Endothelial cell of umbilical vein (primary cell): ENCODE measurements around the gene SOD3. TPM values are rescaled to one million over a fixed set of nuclear protein-coding genes. Genes with fewer than 3 reads are reported as not detected.

ENCODE experiments used
- BruUV-seq: library from RNA; stranded (reverse); fragments of 400-500 nt; replicated peaks from 2 replicates; lab custom pipeline; 2021; lab: Mats Ljungman, UMichigan
- CTCF ChIA-PET: fragments of 300-600, 350-600 bp; sonication (Branson Sonifier 250); formaldehyde crosslinking; loops from one replicate; lab custom pipeline; 2021; ENCODE audit warnings: antibody characterized with exemption, inconsistent platforms; lab: Charles Lee
- POLR2A ChIA-PET: fragments of 300-600, 350-600 bp; sonication (Branson Sonifier 250); formaldehyde crosslinking; loops from one replicate; lab custom pipeline; 2021; ENCODE audit warnings: antibody characterized with exemption, inconsistent platforms; lab: Charles Lee
- DNase-seq: peaks from one replicate; pipeline ENCODE4 v3.0.0-alpha.2; 2011; ENCODE audit warnings: low read depth, low spot score
- FAIRE-seq: peaks from 2 replicates; lab custom pipeline; 2011; peaks lifted over from hg19 to GRCh38; lab: Jason Lieb, UNC
- H2AFZ ChIP-seq: 2 replicates; pipeline ENCODE4 v1.6.0; 2012; ENCODE audit warnings: low read depth, low read length, control low read depth, inconsistent platforms
- H3K27ac ChIP-seq: 2 replicates; pipeline ENCODE4 v1.5.1; 2011; ENCODE audit warnings: low read depth, mild to moderate bottlenecking, control low read depth, low read length, moderate library complexity; ENCODE audit not compliant: insufficient read depth
- H3K27me3 ChIP-seq, 2 experiments: 2 replicates each; pipeline versions ENCODE4 v1.6.0 to v1.6.1; 2011; ENCODE audit warnings: low read length in 2 of 2, mixed read lengths in 1 of 2; ENCODE audit not compliant: control insufficient read depth in 2 of 2, insufficient read depth in 2 of 2
- H3K36me3 ChIP-seq, 2 experiments: 2 replicates in 1 of 2; 3 replicates in 1 of 2; pipeline ENCODE4 v1.5.1; 2011; ENCODE audit warnings: low read length in 2 of 2, mild to moderate bottlenecking in 1 of 2, moderate library complexity in 1 of 2; ENCODE audit not compliant: control insufficient read depth in 2 of 2, insufficient read depth in 2 of 2; ENCODE audit errors: extremely low read depth in 1 of 2
- H3K4me1 ChIP-seq: 3 replicates; pipeline ENCODE4 v1.5.1; 2011; ENCODE audit warnings: mild to moderate bottlenecking, low read length; ENCODE audit not compliant: control insufficient read depth, insufficient read depth; ENCODE audit errors: extremely low read depth
- H3K4me2 ChIP-seq: 2 replicates; pipeline ENCODE4 v1.6.1; 2011; ENCODE audit warnings: low read length, control low read depth, mixed read lengths; ENCODE audit not compliant: insufficient read depth
- H3K4me3 ChIP-seq, 3 experiments: fragments of 200-600 bp in 1 of 3; sonication (generic), shearing (Covaris generic) in 1 of 3; replicated peaks in 1 of 3; 2 replicates each; pipeline ENCODE4 v1.5.1; 2011 to 2016; ENCODE audit warnings: control low read depth in 3 of 3, low read length in 3 of 3, mild to moderate bottlenecking in 2 of 3, inconsistent platforms in 1 of 3, low read depth in 1 of 3, moderate library complexity in 1 of 3; ENCODE audit not compliant: insufficient read depth in 1 of 3
- H3K79me2 ChIP-seq: 2 replicates; pipeline ENCODE4 v1.6.0; 2012; ENCODE audit warnings: low read length, inconsistent platforms; ENCODE audit not compliant: control insufficient read depth, insufficient read depth
- H3K9ac ChIP-seq: replicated peaks from 2 replicates; pipeline ENCODE3; 2011; ENCODE audit warnings: low read length, control low read depth; ENCODE audit not compliant: insufficient read depth; ENCODE audit errors: extremely low read depth
- H3K9me1 ChIP-seq: replicated peaks from 3 replicates; pipeline ENCODE4 v1.6.0; 2011; ENCODE audit warnings: mild to moderate bottlenecking, low read length; ENCODE audit not compliant: control insufficient read depth, insufficient read depth; ENCODE audit errors: extremely low read depth
- H3K9me3 ChIP-seq: replicated peaks from 2 replicates; pipeline ENCODE4 v1.5.1; 2012; ENCODE audit warnings: low read length, inconsistent platforms; ENCODE audit not compliant: control insufficient read depth, insufficient read depth
- H4K20me1 ChIP-seq: replicated peaks from 2 replicates; pipeline ENCODE3; 2011; ENCODE audit warnings: mild to moderate bottlenecking, low read length; ENCODE audit not compliant: control insufficient read depth, insufficient read depth; ENCODE audit errors: extremely low read depth
- EZH2 ChIP-seq: IDR thresholded peaks from 2 replicates; pipeline ENCODE4 v1.6.1; 2012; ENCODE audit warnings: borderline replicate concordance, low read depth, mild to moderate bottlenecking, moderate library complexity, low read length, inconsistent platforms; ENCODE audit not compliant: severe bottlenecking
- FOS ChIP-seq: IDR thresholded peaks from 2 replicates; pipeline ENCODE4 v1.6.1; 2011; ENCODE audit warnings: mild to moderate bottlenecking, low read length, moderate library complexity, borderline replicate concordance; ENCODE audit not compliant: insufficient read depth
- GATA2 ChIP-seq: IDR thresholded peaks from 2 replicates; pipeline ENCODE4 v1.7.0; 2011; ENCODE audit warnings: low read depth, mild to moderate bottlenecking, moderate library complexity, mixed read lengths, low read length; ENCODE audit not compliant: insufficient read length, insufficient read depth
- MYC ChIP-seq: IDR thresholded peaks from one replicate; pipeline ENCODE4 v1.6.1; 2011; ENCODE audit warnings: mild to moderate bottlenecking, low read depth, low read length
- POLR2A ChIP-seq: IDR thresholded peaks from 2 replicates; pipeline ENCODE4 v1.6.1; 2012; ENCODE audit warnings: low read depth, mild to moderate bottlenecking, control low read depth, low read length
- POLR2AphosphoS5 ChIP-seq: IDR thresholded peaks from 2 replicates; pipeline ENCODE4 v1.6.1; 2012; ENCODE audit warnings: low read depth, mild to moderate bottlenecking, control low read depth, low read length, moderate library complexity; ENCODE audit not compliant: insufficient read depth
- dilution Hi-C: fragments of 300-500 bp; cut with MboI; formaldehyde crosslinking; loops from one replicate; pipeline ENCODE4 v1.15.0; 2019; ENCODE audit warnings: low sequenced_read_pairs; ENCODE audit not compliant: extremely low pct_ligation_motif_present
- intact Hi-C: fragments of 100-400 bp; cut with micrococcal nuclease; formaldehyde crosslinking; loops from one replicate; pipeline ENCODE4 v1.10.0; 2022
- polyA plus RNA-seq, 4 experiments: library from polyadenylated mRNA; depleted of rRNA in 3 of 4; stranded (reverse) in 3 of 4; unstranded in 1 of 4; fragments of >200 nt; gene quantifications; 2 replicates each; pipeline versions ENCODE4 v1.2.1 to v1.2.3, GENCODE V29; 2011 to 2012; ENCODE audit warnings: missing spikeins in 1 of 4
- total RNA-seq: library from RNA; stranded (reverse); gene quantifications from 2 replicates; pipeline ENCODE4 v1.2.3, GENCODE V29; 2021
- TF ChIP-seq, protein P1 (sequence below), 2 donors: IDR thresholded peaks; 1 replicate in 1 of 2; 2 replicates in 1 of 2; pipeline ENCODE4 v1.5.1; 2011; ENCODE audit warnings: low read length in 2 of 2, mild to moderate bottlenecking in 2 of 2, moderate library complexity in 2 of 2, control low read depth in 1 of 2, inconsistent platforms in 1 of 2, low read depth in 1 of 2; ENCODE audit not compliant: insufficient read depth in 1 of 2; ENCODE audit errors: extremely low read depth in 1 of 2
- TF ChIP-seq, protein P2 (sequence below): IDR thresholded peaks from 2 replicates; pipeline ENCODE4 v1.6.1; 2011; ENCODE audit not compliant: insufficient read depth, insufficient read length

Gene SOD3
- total and polyA plus RNA-seq, 2 donors (not counting 3 experiments of a cell fraction or from before 2014, with no cell fraction given) = not detected

DNA sequence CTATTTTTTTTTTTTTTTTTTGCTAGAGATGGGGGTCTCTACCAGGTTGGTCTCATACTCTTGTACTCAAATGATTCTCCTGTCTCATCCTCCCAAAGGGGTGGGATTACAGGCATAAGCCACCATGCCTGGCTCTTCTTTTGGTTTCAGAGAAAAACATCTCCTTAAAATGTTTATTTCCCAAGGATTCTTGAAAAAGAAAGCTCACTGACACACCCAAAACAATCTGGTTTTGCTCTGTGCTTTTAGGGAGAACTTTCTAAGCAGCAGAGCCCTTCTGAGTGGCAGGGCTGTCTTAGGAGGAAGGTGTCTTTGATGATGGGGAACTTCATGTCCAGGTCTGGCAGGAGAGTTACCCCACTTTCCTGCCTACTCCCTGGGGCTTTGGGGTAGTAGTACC, 1.2 kb downstream of the SOD3 start:
- no peak overlapping the region for H3K4me2 ChIP-seq
- dilution Hi-C loops (no loop called here), intact Hi-C loops (no loop called here)
- no peak overlapping the region for H3K4me3 ChIP-seq
- no peaks in the 10 kb centered on the region for H4K20me1 ChIP-seq
- H3K4me1 ChIP-seq = no peaks in the 10 kb centered on the region
- no peak overlapping the region for H3K27ac ChIP-seq
- DNase-seq = no peak
- BruUV-seq = no TSS peak
- ChIA-PET CTCF (interaction anchor here (1.0 to 1.1 kb wide), 2 partner anchors 8 to 183 kb away, joined by 3 to 5 read pairs; no protein-coding TSS in a partner anchor), POLR2A (no interaction called here)
- H3K9me1 ChIP-seq = no peaks in the 10 kb centered on the region
- no peaks in the 10 kb centered on the region for H3K79me2 ChIP-seq
- no peak overlapping the region for H2AFZ ChIP-seq
- H3K9me3 ChIP-seq = no peaks in the 10 kb centered on the region
- FAIRE-seq = no peak
- peaks cover 48 to 51% of the 10 kb centered on the region in 2 experiments for H3K27me3 ChIP-seq
- no peaks in the 10 kb centered on the region for H3K36me3 ChIP-seq
- TF ChIP-seq, protein P1, sequence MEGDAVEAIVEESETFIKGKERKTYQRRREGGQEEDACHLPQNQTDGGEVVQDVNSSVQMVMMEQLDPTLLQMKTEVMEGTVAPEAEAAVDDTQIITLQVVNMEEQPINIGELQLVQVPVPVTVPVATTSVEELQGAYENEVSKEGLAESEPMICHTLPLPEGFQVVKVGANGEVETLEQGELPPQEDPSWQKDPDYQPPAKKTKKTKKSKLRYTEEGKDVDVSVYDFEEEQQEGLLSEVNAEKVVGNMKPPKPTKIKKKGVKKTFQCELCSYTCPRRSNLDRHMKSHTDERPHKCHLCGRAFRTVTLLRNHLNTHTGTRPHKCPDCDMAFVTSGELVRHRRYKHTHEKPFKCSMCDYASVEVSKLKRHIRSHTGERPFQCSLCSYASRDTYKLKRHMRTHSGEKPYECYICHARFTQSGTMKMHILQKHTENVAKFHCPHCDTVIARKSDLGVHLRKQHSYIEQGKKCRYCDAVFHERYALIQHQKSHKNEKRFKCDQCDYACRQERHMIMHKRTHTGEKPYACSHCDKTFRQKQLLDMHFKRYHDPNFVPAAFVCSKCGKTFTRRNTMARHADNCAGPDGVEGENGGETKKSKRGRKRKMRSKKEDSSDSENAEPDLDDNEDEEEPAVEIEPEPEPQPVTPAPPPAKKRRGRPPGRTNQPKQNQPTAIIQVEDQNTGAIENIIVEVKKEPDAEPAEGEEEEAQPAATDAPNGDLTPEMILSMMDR (IDR thresholded peaks at IDR 0.05; ENCODE audit: extremely low read depth in 1 of 2, insufficient read depth in 1 of 2, low read depth in 1 of 2, low read length in 2 of 2) = no peak
- TF ChIP-seq POLR2A = no peak
- TF ChIP-seq FOS = no peak
- no peak overlapping the region for H3K9ac ChIP-seq

DNA sequence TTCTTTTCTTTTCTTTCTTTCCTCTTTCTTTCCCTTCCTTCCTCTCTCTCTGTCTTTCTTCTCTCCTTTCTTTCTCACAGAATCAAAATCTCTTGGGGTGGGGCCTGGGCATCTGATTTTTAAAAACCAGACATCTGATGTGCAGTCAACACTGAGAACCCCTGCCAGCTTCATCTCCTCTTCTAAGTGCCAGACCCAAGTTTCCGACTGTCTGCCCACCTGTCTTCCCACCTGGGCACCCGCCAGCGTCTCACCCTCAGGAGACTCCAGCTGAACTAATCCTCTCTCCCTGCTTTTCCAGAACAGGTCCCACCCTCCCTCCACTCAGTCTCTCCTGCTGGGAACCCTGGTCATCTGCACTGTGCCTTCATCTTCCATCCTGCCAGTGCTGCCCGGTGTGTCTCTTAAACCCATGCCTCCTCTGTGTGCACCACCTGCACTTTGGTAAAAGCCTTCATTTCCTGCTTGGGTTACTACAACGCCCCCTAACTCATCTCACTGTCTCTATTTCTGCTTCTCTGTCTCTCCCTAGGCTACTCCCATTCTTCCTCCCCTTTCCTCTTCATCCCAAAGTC, 2.8 kb downstream of the SOD3 start:
- ChIA-PET CTCF (no interaction called here), POLR2A (no interaction called here)
- H3K79me2 ChIP-seq = no peaks in the 10 kb centered on the region
- TF ChIP-seq POLR2AphosphoS5 (no peak), EZH2 (no peak), MYC (no peak), GATA2 (no peak), FOS (no peak), POLR2A (no peak)
- TF ChIP-seq, protein P2, sequence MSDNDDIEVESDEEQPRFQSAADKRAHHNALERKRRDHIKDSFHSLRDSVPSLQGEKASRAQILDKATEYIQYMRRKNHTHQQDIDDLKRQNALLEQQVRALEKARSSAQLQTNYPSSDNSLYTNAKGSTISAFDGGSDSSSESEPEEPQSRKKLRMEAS = no peak
- TF ChIP-seq, protein P1 (IDR thresholded peaks at IDR 0.05; ENCODE audit: extremely low read depth in 1 of 2, insufficient read depth in 1 of 2, low read depth in 1 of 2, low read length in 2 of 2) = no peak
- no peaks in the 10 kb centered on the region for H3K36me3 ChIP-seq
- H3K27ac ChIP-seq = no peak overlapping the region
- H3K27me3 ChIP-seq = peaks cover 56 to 59% of the 10 kb centered on the region in 2 experiments
- no peaks in the 10 kb centered on the region for H3K9me1 ChIP-seq
- BruUV-seq = no TSS peak
- H3K4me3 ChIP-seq = no peak overlapping the region
- DNase-seq = no peak
- no peak for FAIRE-seq
- no peaks in the 10 kb centered on the region for H3K4me1 ChIP-seq
- H3K9ac ChIP-seq = no peak overlapping the region
- H3K4me2 ChIP-seq = no peak overlapping the region
- H4K20me1 ChIP-seq = no peaks in the 10 kb centered on the region
- H2AFZ ChIP-seq = no peak overlapping the region
- no peaks in the 10 kb centered on the region for H3K9me3 ChIP-seq
- intact Hi-C loops = no loop called here
- dilution Hi-C loops = no loop called here
